Loucy (cell line): Measurements from ENCODE around the gene PIKFYVE.

Source experiments
- H2AFZ ChIP-seq: fragments of 200-600 bp; sonication (generic); 2 replicates; pipeline ENCODE4 v1.6.0; 2016; ENCODE audit warnings: antibody characterized with exemption, mild to moderate bottlenecking, low read length, moderate library complexity
- H3F3A ChIP-seq: fragments of 200-600 bp; 2 replicates; pipeline ENCODE4 v1.6.0; 2016; ENCODE audit warnings: antibody characterized with exemption, low read depth, mild to moderate bottlenecking
- H3K27me3 ChIP-seq: fragments of 200-600 bp; sonication (generic); 2 replicates; pipeline ENCODE4 v1.6.1; 2014; ENCODE audit warnings: low read length, mild to moderate bottlenecking; ENCODE audit not compliant: insufficient read depth, poor library complexity, severe bottlenecking
- H3K36me3 ChIP-seq: fragments of 200-600 bp; sonication (generic); 2 replicates; pipeline ENCODE4 v1.6.1; 2016; ENCODE audit warnings: low read length; ENCODE audit not compliant: insufficient read depth
- H3K4me1 ChIP-seq: fragments of 200-600 bp; sonication (generic); 2 replicates; pipeline ENCODE4 v1.5.1; 2014; ENCODE audit warnings: low read length, mild to moderate bottlenecking; ENCODE audit not compliant: insufficient read depth, poor library complexity, severe bottlenecking
- H3K4me2 ChIP-seq: fragments of 200-600 bp; sonication (generic); 2 replicates; pipeline ENCODE4 v1.6.0; 2014; ENCODE audit warnings: antibody characterized with exemption, low read length, low read depth, mild to moderate bottlenecking; ENCODE audit not compliant: poor library complexity, severe bottlenecking
- H3K4me3 ChIP-seq: fragments of 200-600 bp; sonication (generic); 2 replicates; pipeline ENCODE4 v1.5.1; 2014; ENCODE audit warnings: low read length, mild to moderate bottlenecking, mixed read lengths; ENCODE audit not compliant: poor library complexity, severe bottlenecking
- H3K79me2 ChIP-seq: fragments of 200-600 bp; sonication (generic); 2 replicates; pipeline ENCODE4 v1.6.1; 2014; ENCODE audit warnings: low read length; ENCODE audit not compliant: insufficient read depth
- H3K9ac ChIP-seq: fragments of 200-600 bp; sonication (generic); 2 replicates; pipeline ENCODE4 v1.6.0; 2014; ENCODE audit warnings: mild to moderate bottlenecking, low read depth, low read length, moderate library complexity; ENCODE audit not compliant: poor library complexity, severe bottlenecking
- H3K9me2 ChIP-seq: fragments of 200-600 bp; sonication (generic); replicated peaks from 2 replicates; pipeline ENCODE4 v1.6.1; 2016; ENCODE audit warnings: low read depth, low read length, mixed read lengths
- H3K9me3 ChIP-seq: fragments of 200-600 bp; sonication (generic); 2 replicates; pipeline ENCODE4 v1.6.1; 2014; ENCODE audit warnings: mild to moderate bottlenecking, antibody characterized with exemption, low read length, low read depth; ENCODE audit not compliant: insufficient read depth
- H4K20me1 ChIP-seq: fragments of 200-600 bp; sonication (generic); 2 replicates; pipeline ENCODE4 v1.6.0; 2014; ENCODE audit warnings: antibody characterized with exemption, low read length, mild to moderate bottlenecking; ENCODE audit not compliant: insufficient read depth, poor library complexity, severe bottlenecking
- CTCF ChIP-seq: fragments of 200-600 bp; sonication (generic); conservative IDR thresholded peaks from 2 replicates; pipeline ENCODE4 v1.5.1; 2014; ENCODE audit warnings: mild to moderate bottlenecking, antibody characterized with exemption, low read length
- EZH2phosphoT487 ChIP-seq: fragments of 200-600 bp; IDR thresholded peaks from 2 replicates; pipeline ENCODE4 v1.6.1; 2018; ENCODE audit warnings: antibody characterized with exemption, mild to moderate bottlenecking, moderate library complexity, borderline replicate concordance

PIKFYVE gene

GRCh38 chr2:208320686-208321085 lies 54.6 kb downstream of the PIKFYVE start:
- no peak for TF ChIP-seq EZH2phosphoT487
- no peak for TF ChIP-seq CTCF
- Histone ChIP-seq H3F3A (no peaks in the 10 kb centered on the region), H3K36me3 (peaks cover 67% of the 10 kb centered on the region), H3K9me3 (peaks cover 4% of the 10 kb centered on the region; the same call in 1 of the 2 replicates), H3K27me3 (no peaks in the 10 kb centered on the region), H3K4me3 (no peak overlapping the region), H3K9me2 (no peaks in the 10 kb centered on the region), H3K4me2 (no peak overlapping the region), H3K79me2 (0 out of 2 replicates have a peak, but pooled peaks cover 3% of the 10 kb centered on the region), H4K20me1 (no peaks in the 10 kb centered on the region), H2AFZ (no peak overlapping the region), H3K9ac (no peak overlapping the region), H3K4me1 (peaks cover 4% of the 10 kb centered on the region)

GRCh38 chr2:208326016-208326415 lies 60.0 kb downstream of the PIKFYVE start:
- Histone ChIP-seq H2AFZ (no peak overlapping the region), H3K4me2 (no peak overlapping the region), H3K27me3 (no peaks in the 10 kb centered on the region), H3K79me2 (no peaks in the 10 kb centered on the region), H3K9me2 (no peaks in the 10 kb centered on the region), H4K20me1 (no peaks in the 10 kb centered on the region), H3K36me3 (peaks cover 83% of the 10 kb centered on the region), H3K4me1 (no peaks in the 10 kb centered on the region), H3K9ac (no peak overlapping the region), H3K4me3 (no peak overlapping the region), H3F3A (no peaks in the 10 kb centered on the region), H3K9me3 (peaks cover 4% of the 10 kb centered on the region; the same call in 1 of the 2 replicates)
- TF ChIP-seq EZH2phosphoT487 = no peak
- no peak for TF ChIP-seq CTCF

GRCh38 chr2:208329485-208329884 lies 63.4 kb downstream of the PIKFYVE start:
- H3K9me3 ChIP-seq = no peaks in the 10 kb centered on the region
- H3K9ac ChIP-seq = no peak overlapping the region
- no peak overlapping the region for H2AFZ ChIP-seq
- H3K4me3 ChIP-seq = no peak overlapping the region
- no peaks in the 10 kb centered on the region for H3K79me2 ChIP-seq
- H3K9me2 ChIP-seq = no peaks in the 10 kb centered on the region
- TF ChIP-seq EZH2phosphoT487 (no peak), CTCF (no peak)
- H3K27me3 ChIP-seq = no peaks in the 10 kb centered on the region
- no peaks in the 10 kb centered on the region for H3K4me1 ChIP-seq
- peaks cover 92% of the 10 kb centered on the region for H3K36me3 ChIP-seq
- H3K4me2 ChIP-seq = no peak overlapping the region
- no peaks in the 10 kb centered on the region for H3F3A ChIP-seq
- H4K20me1 ChIP-seq = no peaks in the 10 kb centered on the region
